ENCODE data around the gene PCDHB15. TPM values are rescaled to one million over a fixed set of nuclear protein-coding genes. Genes with fewer than 3 reads are reported as not detected.
"Not testable (repeated sequence)": the region's sequence is repeated elsewhere in the genome, so short reads cannot be mapped to it uniquely, and the experiment has no call there.

Gene PCDHB15
- total RNA-seq (not detected), polyA plus RNA-seq (not detected), total RNA-seq (0 reads per million in 6 experiments)

DNA sequence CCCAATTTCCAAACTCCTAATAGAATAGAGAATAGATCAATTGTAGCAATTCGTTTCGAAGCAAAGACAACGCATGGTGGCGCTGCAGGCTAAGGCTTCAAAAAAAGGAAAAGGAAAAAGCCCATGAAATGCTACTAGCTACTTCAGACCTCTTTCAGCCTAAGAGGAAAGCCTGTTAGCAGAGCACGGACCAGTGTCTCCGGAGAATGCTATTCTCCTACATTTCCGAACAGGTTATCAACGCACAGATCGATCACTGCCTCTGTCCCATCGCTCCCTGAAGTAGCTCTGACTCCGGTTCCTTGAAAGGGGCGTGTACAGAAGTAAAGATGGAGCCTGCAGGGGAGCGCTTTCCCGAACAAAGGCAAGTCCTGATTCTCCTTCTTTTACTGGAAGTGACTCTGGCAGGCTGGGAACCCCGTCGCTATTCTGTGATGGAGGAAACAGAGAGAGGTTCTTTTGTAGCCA lies at the start of gene PCDHB15:
TSS of gene PCDHB15 (plus strand) at position 146 of the 468 bp plus-strand sequence. CDS start at position 330, 184 bp downstream.
- POLR2A ChIA-PET: no interaction called here
- Mint-ChIP-seq H3K4me3 (peak within 1 kb of the TSS in 8 of 10 donors; percentile 18 to 65 (median 32)), H3K36me3 (peaks cover 35 to 75% (median 73%) of the 10 kb centered on the region in 3 donors), H3K9me3 (peaks cover 19 to 91% (median 66%) of the 10 kb centered on the region in 9 donors), H3K27ac (no peak within 1 kb of the TSS), H3K4me1 (no peaks in the 10 kb centered on the region), H3K27me3 (peaks cover 24 to 49% (median 41%) of the 10 kb centered on the region in 5 donors)
- peak in 2 of 10 donors; percentile 4 to 8 for DNase-seq
- ATAC-seq: no peak

DNA sequence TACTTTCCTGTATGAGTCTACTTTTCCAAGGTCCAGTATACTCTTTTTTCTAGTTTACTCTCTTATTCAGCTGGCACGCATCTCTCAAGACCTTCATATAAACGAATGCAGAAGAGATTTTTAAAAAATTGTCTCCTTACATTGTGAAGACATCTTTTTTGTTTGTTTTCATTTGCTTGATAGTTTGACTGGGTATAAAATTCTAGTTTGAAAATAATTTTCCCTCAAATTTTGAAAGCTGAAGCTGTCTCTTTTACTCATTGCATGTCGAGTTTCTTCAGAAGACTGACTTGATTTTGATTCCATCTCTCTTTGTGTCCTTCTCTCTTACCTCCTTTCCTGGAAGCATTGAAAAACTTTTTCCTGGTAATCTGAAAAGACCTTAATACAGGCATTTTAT lies 48.8 kb upstream of the PCDHB15 start:
- no peaks in the 10 kb centered on the region for H3K4me1 Mint-ChIP-seq
- DNase-seq (no peak), ATAC-seq (no peak)
- POLR2A ChIA-PET: no interaction called here
- peaks cover 15 to 76% (median 18%) of the 10 kb centered on the region in 3 donors for H3K36me3 Mint-ChIP-seq
- H3K27ac Mint-ChIP-seq: no peak overlapping the region
- H3K9me3 Mint-ChIP-seq: peaks cover 7 to 87% (median 64%) of the 10 kb centered on the region in 9 donors
- peaks cover 26 to 75% (median 54%) of the 10 kb centered on the region in 5 donors for H3K27me3 Mint-ChIP-seq
- H3K4me3 Mint-ChIP-seq: no peak overlapping the region

DNA sequence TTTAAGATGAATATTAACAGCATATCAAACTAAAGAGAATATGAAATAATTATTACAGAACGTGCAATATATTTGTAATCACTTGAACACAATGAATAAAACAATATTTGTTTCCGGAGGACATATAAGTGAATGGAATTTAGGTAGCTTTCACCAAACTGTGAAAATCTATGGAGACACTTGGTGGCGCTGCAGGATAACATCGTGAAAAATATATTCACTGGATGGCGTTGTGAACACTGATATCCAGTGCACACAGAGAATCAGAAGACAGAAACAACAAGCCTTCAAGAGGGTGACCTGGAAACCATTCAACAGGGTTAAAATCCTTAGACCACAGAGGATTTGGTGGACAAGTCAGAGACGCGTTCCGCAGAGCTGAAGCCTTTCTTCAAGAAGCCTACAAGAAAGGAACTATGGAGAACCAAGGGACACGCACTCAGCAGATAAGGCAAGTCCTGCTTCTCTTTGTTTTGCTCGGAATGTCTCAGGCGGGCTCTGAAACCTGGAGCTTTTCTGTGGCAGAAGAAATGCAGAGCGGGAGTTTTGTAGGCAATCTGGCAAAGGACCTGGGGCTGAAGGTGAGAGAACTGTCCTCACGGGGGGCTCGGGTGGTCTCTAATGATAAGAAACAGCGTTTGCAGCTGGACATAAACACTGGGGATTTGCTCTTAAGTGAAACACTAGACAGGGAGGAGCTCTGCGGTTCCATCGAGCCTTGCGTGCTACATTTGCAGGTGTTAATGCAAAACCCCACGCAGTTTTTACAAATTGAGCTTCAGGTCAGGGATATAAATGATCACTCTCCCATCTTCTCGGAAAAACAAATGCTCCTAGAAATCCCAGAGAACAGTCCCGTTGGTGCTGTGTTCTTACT lies 45.6 kb upstream of the PCDHB15 start, which contains the start of gene PCDHB11:
TSS of gene PCDHB11 (plus strand) at position 269 of the 877 bp plus-strand sequence. CDS start at position 417, 148 bp downstream.
- peaks cover 13 to 75% (median 44%) of the 10 kb centered on the region in 5 donors for H3K27me3 Mint-ChIP-seq
- ATAC-seq: no peak

DNA sequence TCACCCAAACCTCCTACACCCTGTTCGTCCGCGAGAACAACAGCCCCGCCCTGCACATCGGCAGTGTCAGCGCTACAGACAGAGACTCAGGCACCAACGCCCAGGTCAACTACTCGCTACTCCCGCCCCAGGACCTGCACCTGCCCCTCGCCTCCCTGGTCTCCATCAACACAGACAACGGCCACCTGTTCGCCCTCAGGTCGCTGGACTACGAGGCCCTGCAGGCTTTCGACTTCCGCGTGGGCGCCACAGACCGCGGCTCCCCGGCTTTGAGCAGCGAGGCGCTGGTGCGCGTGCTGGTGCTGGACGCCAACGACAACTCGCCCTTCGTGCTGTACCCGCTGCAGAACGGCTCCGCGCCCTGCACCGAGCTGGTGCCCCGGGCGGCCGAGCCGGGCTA lies 44.1 kb upstream of the PCDHB15 start:
- H3K4me1 Mint-ChIP-seq, POLR2A ChIA-PET, ATAC-seq, H3K4me3 Mint-ChIP-seq, H3K27ac Mint-ChIP-seq, DNase-seq: not testable (repeated sequence)
- H3K27me3 Mint-ChIP-seq: peaks cover 15 to 87% (median 49%) of the 10 kb centered on the region in 5 donors
- H3K9me3 Mint-ChIP-seq: peaks cover 5 to 76% (median 45%) of the 10 kb centered on the region in 9 donors
- H3K36me3 Mint-ChIP-seq: peaks cover 5 to 45% (median 9%) of the 10 kb centered on the region in 3 donors

More for the DNA sequence above, 45.6 kb upstream of the PCDHB15 start, which contains the start of gene PCDHB11:
- POLR2A ChIA-PET: no interaction called here
- Mint-ChIP-seq H3K4me1 (no peaks in the 10 kb centered on the region), H3K9me3 (peaks cover 5 to 87% (median 52%) of the 10 kb centered on the region in 9 donors), H3K4me3 (no peak within 1 kb of the TSS), H3K36me3 (peaks cover 5 to 54% (median 9%) of the 10 kb centered on the region in 3 donors), H3K27ac (peak within 1 kb of the TSS in 1 of 10 donors; percentile 40)
- DNase-seq: no peak

DNA sequence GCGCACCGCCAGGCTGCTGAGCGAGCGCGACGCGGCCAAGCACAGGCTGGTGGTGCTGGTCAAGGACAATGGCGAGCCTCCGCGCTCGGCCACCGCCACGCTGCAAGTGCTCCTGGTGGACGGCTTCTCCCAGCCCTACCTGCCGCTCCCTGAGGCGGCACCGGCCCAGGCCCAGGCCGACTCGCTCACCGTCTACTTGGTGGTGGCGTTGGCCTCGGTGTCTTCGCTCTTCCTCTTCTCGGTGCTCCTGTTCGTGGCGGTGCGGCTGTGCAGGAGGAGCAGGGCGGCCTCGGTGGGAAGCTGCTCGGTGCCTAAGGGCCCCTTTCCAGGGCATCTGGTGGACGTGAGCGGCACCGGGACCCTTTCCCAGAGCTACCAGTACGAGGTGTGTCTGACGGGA lies 43.5 kb upstream of the PCDHB15 start:
- POLR2A ChIA-PET, ATAC-seq, H3K27ac Mint-ChIP-seq, H3K4me3 Mint-ChIP-seq, H3K4me1 Mint-ChIP-seq, DNase-seq: not testable (repeated sequence)
- Mint-ChIP-seq H3K36me3 (peaks cover 5 to 40% (median 9%) of the 10 kb centered on the region in 3 donors), H3K9me3 (peaks cover 4 to 71% (median 40%) of the 10 kb centered on the region in 9 donors), H3K27me3 (peaks cover 19 to 87% (median 48%) of the 10 kb centered on the region in 5 donors)

DNA sequence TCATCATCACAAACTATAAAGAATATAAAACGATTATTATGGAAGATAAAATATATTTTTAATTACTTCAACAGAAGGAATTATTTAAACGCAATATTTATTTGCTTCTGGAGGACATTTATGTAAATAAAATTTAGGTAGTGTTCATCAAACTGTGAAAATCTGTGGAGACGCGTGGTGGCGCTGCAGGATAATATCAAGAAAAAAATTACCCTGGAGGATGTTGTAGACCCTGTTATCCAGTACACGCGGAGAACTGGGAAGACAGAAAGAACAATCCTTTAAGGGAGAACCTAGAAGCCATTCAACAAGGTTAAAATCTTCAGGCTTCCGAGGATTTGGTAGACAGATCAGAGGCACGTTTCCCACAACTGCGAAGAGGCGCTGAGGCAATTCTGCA lies 36.7 kb upstream of the PCDHB15 start, which contains the start of gene PCDHB12:
TSS of gene PCDHB12 (plus strand) at position 242 of the 400 bp plus-strand sequence. CDS start 189 bp downstream, outside the sequence.
- POLR2A ChIA-PET: no interaction called here
- DNase-seq (no peak), ATAC-seq (no peak)
- peaks cover 8 to 17% (median 14%) of the 10 kb centered on the region in 3 donors for H3K36me3 Mint-ChIP-seq
- H3K9me3 Mint-ChIP-seq: peaks cover 0 to 44% (median 9%) of the 10 kb centered on the region in 9 donors
- no peak within 1 kb of the TSS for H3K4me3 Mint-ChIP-seq
- peaks cover 0 to under 1% (median 0%) of the 10 kb centered on the region in 4 donors for H3K4me1 Mint-ChIP-seq
- no peak within 1 kb of the TSS for H3K27ac Mint-ChIP-seq
- H3K27me3 Mint-ChIP-seq: peaks cover 24 to 87% (median 55%) of the 10 kb centered on the region in 5 donors

DNA sequence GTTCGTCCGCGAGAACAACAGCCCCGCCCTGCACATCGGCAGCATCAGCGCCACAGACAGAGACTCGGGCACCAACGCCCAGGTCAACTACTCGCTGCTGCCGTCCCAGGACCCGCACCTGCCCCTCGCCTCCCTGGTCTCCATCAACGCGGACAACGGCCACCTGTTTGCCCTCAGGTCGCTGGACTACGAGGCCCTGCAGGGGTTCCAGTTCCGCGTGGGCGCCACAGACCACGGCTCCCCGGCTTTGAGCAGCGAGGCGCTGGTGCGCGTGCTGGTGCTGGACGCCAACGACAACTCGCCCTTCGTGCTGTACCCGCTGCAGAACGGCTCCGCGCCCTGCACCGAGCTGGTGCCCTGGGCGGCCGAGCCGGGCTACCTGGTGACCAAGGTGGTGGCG lies 34.9 kb upstream of the PCDHB15 start:
- H3K27ac Mint-ChIP-seq, DNase-seq, H3K4me1 Mint-ChIP-seq, POLR2A ChIA-PET, ATAC-seq, H3K4me3 Mint-ChIP-seq: not testable (repeated sequence)
- peaks cover 0 to 49% (median 13%) of the 10 kb centered on the region in 9 donors for H3K9me3 Mint-ChIP-seq
- H3K36me3 Mint-ChIP-seq: peaks cover 14 to 28% (median 15%) of the 10 kb centered on the region in 3 donors
- peaks cover 31 to 89% (median 62%) of the 10 kb centered on the region in 5 donors for H3K27me3 Mint-ChIP-seq

DNA sequence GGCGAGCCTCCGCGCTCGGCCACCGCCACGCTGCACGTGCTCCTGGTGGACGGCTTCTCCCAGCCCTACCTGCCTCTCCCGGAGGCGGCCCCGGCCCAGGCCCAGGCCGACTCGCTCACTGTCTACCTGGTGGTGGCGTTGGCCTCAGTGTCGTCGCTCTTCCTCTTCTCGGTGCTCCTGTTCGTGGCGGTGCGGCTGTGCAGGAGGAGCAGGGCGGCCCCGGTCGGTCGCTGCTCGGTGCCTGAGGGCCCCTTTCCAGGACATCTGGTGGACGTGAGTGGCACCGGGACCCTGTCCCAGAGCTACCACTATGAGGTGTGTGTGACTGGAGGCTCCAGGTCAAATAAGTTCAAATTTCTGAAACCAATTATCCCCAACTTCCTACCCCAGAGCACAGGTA lies 34.3 kb upstream of the PCDHB15 start:
- H3K27me3 Mint-ChIP-seq: peaks cover 30 to 85% (median 58%) of the 10 kb centered on the region in 5 donors
- peaks cover 0 to 51% (median 15%) of the 10 kb centered on the region in 9 donors for H3K9me3 Mint-ChIP-seq
- POLR2A ChIA-PET, ATAC-seq, H3K4me1 Mint-ChIP-seq, H3K4me3 Mint-ChIP-seq, H3K27ac Mint-ChIP-seq, DNase-seq: not testable (repeated sequence)
- H3K36me3 Mint-ChIP-seq: peaks cover 14 to 29% (median 15%) of the 10 kb centered on the region in 3 donors

DNA sequence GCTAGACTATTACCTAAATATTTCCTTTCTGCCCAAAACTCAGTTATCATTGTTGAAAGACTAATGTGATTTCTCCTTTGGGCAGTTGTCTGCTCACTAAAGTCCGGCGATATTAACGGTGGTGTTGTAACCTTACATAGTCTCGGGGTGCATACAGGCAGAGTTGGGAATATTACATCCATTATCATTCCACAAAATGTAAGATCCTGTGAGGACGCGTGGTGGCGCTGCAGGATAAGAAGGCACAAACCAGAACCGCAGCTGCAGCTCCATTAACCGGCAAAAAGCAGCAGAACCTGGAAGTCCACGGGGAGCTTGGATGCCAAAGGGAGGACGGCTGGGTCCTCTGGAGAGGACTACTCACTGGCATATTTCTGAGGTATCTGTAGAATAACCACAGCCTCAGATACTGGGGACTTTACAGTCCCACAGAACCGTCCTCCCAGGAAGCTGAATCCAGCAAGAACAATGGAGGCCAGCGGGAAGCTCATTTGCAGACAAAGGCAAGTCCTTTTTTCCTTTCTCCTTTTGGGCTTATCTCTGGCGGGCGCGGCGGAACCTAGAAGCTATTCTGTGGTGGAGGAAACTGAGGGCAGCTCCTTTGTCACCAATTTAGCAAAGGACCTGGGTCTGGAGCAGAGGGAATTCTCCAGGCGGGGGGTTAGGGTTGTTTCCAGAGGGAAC lies 31.4 kb upstream of the PCDHB15 start, which contains the start of gene PCDHB13:
TSS of gene PCDHB13 (plus strand) at position 264 of the 684 bp plus-strand sequence. CDS start at position 469, 205 bp downstream.
- Mint-ChIP-seq H3K4me3 (peak within 1 kb of the TSS in 3 of 10 donors; percentile 12 to 33 (median 20)), H3K9me3 (peaks cover 0 to 71% (median 24%) of the 10 kb centered on the region in 9 donors), H3K27me3 (peaks cover 27 to 79% (median 53%) of the 10 kb centered on the region in 5 donors), H3K36me3 (peaks cover 17 to 36% (median 23%) of the 10 kb centered on the region in 3 donors)
- ATAC-seq, H3K27ac Mint-ChIP-seq, POLR2A ChIA-PET, H3K4me1 Mint-ChIP-seq: not testable (repeated sequence)
- DNase-seq: peak in 2 of 10 donors; percentile 11 to 18

DNA sequence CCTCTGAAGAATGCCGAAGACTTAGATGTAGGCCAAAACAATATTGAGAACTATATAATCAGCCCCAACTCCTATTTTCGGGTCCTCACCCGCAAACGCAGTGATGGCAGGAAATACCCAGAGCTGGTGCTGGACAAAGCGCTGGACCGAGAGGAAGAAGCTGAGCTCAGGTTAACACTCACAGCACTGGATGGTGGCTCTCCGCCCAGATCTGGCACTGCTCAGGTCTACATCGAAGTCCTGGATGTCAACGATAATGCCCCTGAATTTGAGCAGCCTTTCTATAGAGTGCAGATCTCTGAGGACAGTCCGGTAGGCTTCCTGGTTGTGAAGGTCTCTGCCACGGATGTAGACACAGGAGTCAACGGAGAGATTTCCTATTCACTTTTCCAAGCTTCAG lies 30.6 kb upstream of the PCDHB15 start:
- H3K27ac Mint-ChIP-seq, DNase-seq, H3K4me3 Mint-ChIP-seq, H3K4me1 Mint-ChIP-seq, ATAC-seq, POLR2A ChIA-PET: not testable (repeated sequence)
- H3K27me3 Mint-ChIP-seq: peaks cover 30 to 79% (median 48%) of the 10 kb centered on the region in 5 donors
- peaks cover 17 to 38% (median 26%) of the 10 kb centered on the region in 3 donors for H3K36me3 Mint-ChIP-seq
- peaks cover 0 to 71% (median 30%) of the 10 kb centered on the region in 9 donors for H3K9me3 Mint-ChIP-seq

DNA sequence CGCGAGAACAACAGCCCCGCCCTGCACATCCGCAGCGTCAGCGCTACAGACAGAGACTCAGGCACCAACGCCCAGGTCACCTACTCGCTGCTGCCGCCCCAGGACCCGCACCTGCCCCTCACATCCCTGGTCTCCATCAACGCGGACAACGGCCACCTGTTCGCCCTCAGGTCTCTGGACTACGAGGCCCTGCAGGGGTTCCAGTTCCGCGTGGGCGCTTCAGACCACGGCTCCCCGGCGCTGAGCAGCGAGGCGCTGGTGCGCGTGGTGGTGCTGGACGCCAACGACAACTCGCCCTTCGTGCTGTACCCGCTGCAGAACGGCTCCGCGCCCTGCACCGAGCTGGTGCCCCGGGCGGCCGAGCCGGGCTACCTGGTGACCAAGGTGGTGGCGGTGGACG lies 29.7 kb upstream of the PCDHB15 start:
- H3K27ac Mint-ChIP-seq, POLR2A ChIA-PET, ATAC-seq, DNase-seq, H3K4me3 Mint-ChIP-seq, H3K4me1 Mint-ChIP-seq: not testable (repeated sequence)
- Mint-ChIP-seq H3K27me3 (peaks cover 34 to 81% (median 46%) of the 10 kb centered on the region in 5 donors), H3K36me3 (peaks cover 13 to 40% (median 22%) of the 10 kb centered on the region in 3 donors), H3K9me3 (peaks cover 0 to 74% (median 35%) of the 10 kb centered on the region in 9 donors)

DNA sequence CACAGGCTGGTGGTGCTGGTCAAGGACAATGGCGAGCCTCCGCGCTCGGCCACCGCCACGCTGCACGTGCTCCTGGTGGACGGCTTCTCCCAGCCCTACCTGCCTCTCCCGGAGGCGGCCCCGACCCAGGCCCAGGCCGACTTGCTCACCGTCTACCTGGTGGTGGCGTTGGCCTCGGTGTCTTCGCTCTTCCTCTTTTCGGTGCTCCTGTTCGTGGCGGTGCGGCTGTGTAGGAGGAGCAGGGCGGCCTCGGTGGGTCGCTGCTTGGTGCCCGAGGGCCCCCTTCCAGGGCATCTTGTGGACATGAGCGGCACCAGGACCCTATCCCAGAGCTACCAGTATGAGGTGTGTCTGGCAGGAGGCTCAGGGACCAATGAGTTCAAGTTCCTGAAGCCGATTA lies 29.2 kb upstream of the PCDHB15 start:
- ATAC-seq, POLR2A ChIA-PET, DNase-seq, H3K4me1 Mint-ChIP-seq, H3K4me3 Mint-ChIP-seq: not testable (repeated sequence)
- Mint-ChIP-seq H3K9me3 (peaks cover 0 to 74% (median 35%) of the 10 kb centered on the region in 9 donors), H3K27me3 (peaks cover 35 to 81% (median 47%) of the 10 kb centered on the region in 5 donors), H3K27ac (peak overlapping the region in 1 of 10 donors; percentile 49), H3K36me3 (peaks cover 10 to 44% (median 21%) of the 10 kb centered on the region in 3 donors)

All from naive thymus-derived CD8-positive, alpha-beta T cell (primary cell).